K562 (cell line): ENCODE measurements around the gene ACOT7. TPM values are rescaled to one million over a fixed set of nuclear protein-coding genes. Genes with fewer than 3 reads are reported as not detected.
A peak's percentile ranks its signal among the peaks of the same experiment; 100 is the strongest.

Experiments used
- ATAC-seq: fragments of 200-7000 bp; cut with Tn5 transposase; 3 replicates; pipeline ENCODE4 v1.9.1; 2020; ENCODE audit warnings: moderate library complexity
- BruUV-seq: library from RNA; stranded (reverse); fragments of 400-500 nt; replicated peaks from 2 replicates; lab custom pipeline; 2021; lab: Mats Ljungman, UMichigan
- CTCF ChIA-PET: fragments of 300-600 bp; formaldehyde crosslinking; extraction: SDS; loops from one replicate; lab custom pipeline; 2021; ENCODE audit warnings: low intra/inter-chr PET ratio; lab: Yijun Ruan, JAX
- POLR2A ChIA-PET: fragments of 300-600, 350-650 bp; sonication (Branson Sonifier 250); formaldehyde crosslinking; extraction: SDS; loops from one replicate; lab custom pipeline; 2021; ENCODE audit warnings: antibody characterized with exemption, inconsistent platforms; lab: Yijun Ruan, JAX
- DNase-seq, 4 experiments: peaks; one replicate each; pipeline versions ENCODE4 v3.0.0 to v3.0.0-alpha.2; 2011 to 2018; ENCODE audit warnings: low spot score in 3 of 4, mixed read lengths in 3 of 4; ENCODE audit errors: extremely low read depth in 1 of 4
- FAIRE-seq: peaks from 2 replicates; lab custom pipeline; 2011; peaks lifted over from hg19 to GRCh38; lab: Jason Lieb, UNC
- H2AFZ ChIP-seq: 2 replicates; pipeline ENCODE4 v1.6.0; 2011; ENCODE audit warnings: low read depth, low read length, control low read depth, inconsistent platforms
- H3K27ac ChIP-seq: fragments of 200-600 bp; 3 replicates; pipeline ENCODE4 v1.8.0; 2011; ENCODE audit warnings: low read depth, mild to moderate bottlenecking, control low read depth, inconsistent platforms, low read length, moderate library complexity, mixed read lengths; ENCODE audit errors: extremely low read depth
- H3K27me3 ChIP-seq, 2 experiments: fragments of 300-600 bp in 1 of 2; 2 replicates in 1 of 2; 3 replicates in 1 of 2; pipeline versions ENCODE4 v1.6.0 to v1.8.0; 2011; ENCODE audit warnings: inconsistent platforms in 2 of 2, low read length in 2 of 2, mild to moderate bottlenecking in 1 of 2, mixed read lengths in 1 of 2, moderate library complexity in 1 of 2; ENCODE audit not compliant: control insufficient read depth in 2 of 2, insufficient read depth in 2 of 2
- H3K36me3 ChIP-seq: fragments of 300-600 bp; 3 replicates; pipeline ENCODE4 v1.8.0; 2011; ENCODE audit warnings: mild to moderate bottlenecking, low read length, inconsistent platforms; ENCODE audit not compliant: control insufficient read depth, insufficient read depth
- H3K4me1 ChIP-seq, 2 experiments: fragments of 200-600 bp in 1 of 2; replicated peaks in 1 of 2; 2 replicates in 1 of 2; 3 replicates in 1 of 2; pipeline versions ENCODE4 v1.5.1 to v1.8.0; 2011; ENCODE audit warnings: inconsistent platforms in 2 of 2, low read length in 2 of 2, mild to moderate bottlenecking in 1 of 2, mixed read lengths in 1 of 2, moderate library complexity in 1 of 2; ENCODE audit not compliant: control insufficient read depth in 2 of 2, insufficient read depth in 2 of 2
- H3K4me2 ChIP-seq: 2 replicates; pipeline ENCODE4 v1.6.1; 2011; ENCODE audit warnings: low read length, control low read depth, inconsistent platforms, mixed read lengths; ENCODE audit not compliant: insufficient read depth
- H3K4me3 ChIP-seq: fragments of 200-600 bp; sonication (generic), shearing (Covaris generic); 2 replicates; pipeline ENCODE4 v1.5.1; 2016; ENCODE audit warnings: control low read depth, inconsistent platforms
- H3K79me2 ChIP-seq: fragments of 200-600 bp; 3 replicates; pipeline ENCODE4 v1.8.0; 2011; ENCODE audit warnings: low read length, inconsistent platforms; ENCODE audit not compliant: control insufficient read depth, insufficient read depth
- H3K9ac ChIP-seq, 2 experiments: 2 replicates each; pipeline versions ENCODE4 v1.6.0 to v1.6.1; 2011; ENCODE audit warnings: low read depth in 2 of 2, low read length in 2 of 2, control low read depth in 1 of 2, inconsistent platforms in 1 of 2, mild to moderate bottlenecking in 1 of 2, mixed read lengths in 1 of 2; ENCODE audit not compliant: insufficient read depth in 1 of 2
- H3K9me1 ChIP-seq: one replicate; pipeline ENCODE4 v1.6.0; 2011; ENCODE audit warnings: inconsistent platforms, mild to moderate bottlenecking, low read length, moderate library complexity; ENCODE audit not compliant: control insufficient read depth, insufficient read depth
- H3K9me3 ChIP-seq: replicated peaks from 2 replicates; pipeline ENCODE4 v1.5.1; 2011; ENCODE audit warnings: low read depth, low read length, inconsistent platforms; ENCODE audit not compliant: control insufficient read depth, insufficient read depth
- H4K20me1 ChIP-seq: replicated peaks from 2 replicates; pipeline ENCODE4 v1.6.1; 2011; ENCODE audit warnings: low read length, inconsistent platforms, mixed read lengths; ENCODE audit not compliant: control insufficient read depth, insufficient read depth
- EGR1 ChIP-seq: fragments of 450-650 bp; conservative IDR thresholded peaks from 2 replicates; pipeline ENCODE4 v1.6.1; 2017; ENCODE audit warnings: mild to moderate bottlenecking
- HNRNPLL ChIP-seq: fragments of 200-400 bp; formaldehyde crosslinking; IDR thresholded peaks from 2 replicates; pipeline ENCODE4 v1.6.1; 2017; ENCODE audit warnings: low read length, low read depth, mild to moderate bottlenecking; ENCODE audit not compliant: poor library complexity, severe bottlenecking
- KDM5B ChIP-seq: fragments of 200-600 bp; sonication (generic); IDR thresholded peaks from 2 replicates; pipeline ENCODE4 v1.6.1; 2012; ENCODE audit warnings: low read depth, mild to moderate bottlenecking, moderate library complexity, low read length, control low read depth, inconsistent platforms; ENCODE audit not compliant: insufficient replicate concordance
- MAZ ChIP-seq, 2 experiments: fragments of 450-650 bp in 1 of 2; sonication (generic) in 1 of 2; formaldehyde crosslinking; IDR thresholded peaks in 1 of 2; conservative IDR thresholded peaks in 1 of 2; 2 replicates each; pipeline versions ENCODE4 v1.4.0 to v1.5.0; 2020; ENCODE audit warnings: mild to moderate bottlenecking in 1 of 2, missing genetic modification reagents in 1 of 2
- MLX ChIP-seq, 2 experiments: fragments of 450-650 bp in 1 of 2; sonication (generic) in 1 of 2; formaldehyde crosslinking; conservative IDR thresholded peaks; 2 replicates each; pipeline versions ENCODE4 v1.4.0 to v1.8.1; 2020 to 2022; ENCODE audit warnings: mild to moderate bottlenecking in 1 of 2, missing genetic modification reagents in 1 of 2
- PHB ChIP-seq: fragments of 250-450 bp; sonication (Bioruptor Pico); IDR thresholded peaks from 2 replicates; pipeline ENCODE4 v1.5.0; 2021
- POLR2B ChIP-seq: fragments of 450-650 bp; IDR thresholded peaks from 2 replicates; pipeline ENCODE4 v1.6.1; 2018; ENCODE audit warnings: low read depth; ENCODE audit not compliant: partially characterized antibody
- SMC3 ChIP-seq: conservative IDR thresholded peaks from 2 replicates; pipeline ENCODE4 v1.6.1; 2011; ENCODE audit warnings: low read depth, low read length, improper control_type of control experiment; ENCODE audit not compliant: insufficient read depth
- SP1 ChIP-seq: sonication (generic); formaldehyde crosslinking; IDR thresholded peaks from 2 replicates; pipeline ENCODE4 v1.8.1; 2022; ENCODE audit warnings: mild to moderate bottlenecking, missing genetic modification reagents
- ZBTB7A ChIP-seq: IDR thresholded peaks from 2 replicates; pipeline ENCODE4 v1.6.1; 2011; ENCODE audit warnings: low read depth, mild to moderate bottlenecking, low read length, moderate library complexity, borderline replicate concordance; ENCODE audit not compliant: control insufficient read depth
- WGBS: fragments of 100-300 bp; shearing (Covaris generic); methylation state at CpG from one replicate; pipeline ENCODE4 v1.1.6; 2016; ENCODE audit warnings: low coverage, mixed read lengths; ENCODE audit not compliant: insufficient coverage; ENCODE audit errors: missing lambda C conversion rate; 5-methylcytosine and 5-hydroxymethylcytosine counted together
- in situ Hi-C: fragments of 300-500 bp; cut with MboI; formaldehyde crosslinking; loops from 4 replicates; pipeline ENCODE4 v1.15.0; 2018; ENCODE audit warnings: inconsistent platforms, mixed read lengths
- intact Hi-C: fragments of 100-400 bp; cut with micrococcal nuclease; formaldehyde crosslinking; loops from 2 replicates; pipeline ENCODE4 v1.14.2; 2022
- polyA plus RNA-seq, 8 experiments: library from polyadenylated mRNA; depleted of rRNA in 4 of 8; stranded (reverse) in 5 of 8; unstranded in 3 of 8; fragments of >200 nt; fragmentation: Nextera tagmentation in 2 of 8; fragmentation: Illumina TruSeq in 1 of 8; extraction: Ambion mirVana in 2 of 8; extraction: Trizol in 1 of 8; gene quantifications; 2 replicates each; pipeline versions ENCODE4 v1.2.1 to v1.2.3, GENCODE V29; 2011 to 2014; ENCODE audit warnings: inconsistent platforms in 1 of 8, missing spikeins in 1 of 8
- total RNA-seq, 7 experiments: library from RNA; depleted of rRNA in 6 of 7; stranded (reverse); fragments of >200 nt in 6 of 7; fragmentation: Illumina TruSeq in 2 of 7; extraction: Trizol in 2 of 7; gene quantifications; 2 replicates each; pipeline versions ENCODE4 v1.2.1 to v1.2.3, GENCODE V29; 2011 to 2021; ENCODE audit warnings: low replicate concordance in 1 of 7
- TF ChIP-seq, protein P1 (sequence below): fragments of 450-650 bp; IDR thresholded peaks from 2 replicates; pipeline ENCODE4 v1.6.1; 2016; ENCODE audit warnings: antibody characterized with exemption
- TF ChIP-seq, protein P2 (sequence below): sonication (generic); formaldehyde crosslinking; IDR thresholded peaks from 2 replicates; pipeline ENCODE4 v1.8.1; 2023; ENCODE audit warnings: mild to moderate bottlenecking, missing genetic modification reagents
- TF ChIP-seq, protein P3 (sequence below): sonication (generic); formaldehyde crosslinking; IDR thresholded peaks from 2 replicates; pipeline ENCODE4 v1.8.1; 2023; ENCODE audit warnings: mild to moderate bottlenecking, missing genetic modification reagents

The ACOT7 gene
- total and polyA plus RNA-seq, 9 of the 15 experiments (the other 6 are each of a cell fraction or from before 2014, with no cell fraction given): 7.0 to 92.6 (median 37.2) TPM

DNA sequence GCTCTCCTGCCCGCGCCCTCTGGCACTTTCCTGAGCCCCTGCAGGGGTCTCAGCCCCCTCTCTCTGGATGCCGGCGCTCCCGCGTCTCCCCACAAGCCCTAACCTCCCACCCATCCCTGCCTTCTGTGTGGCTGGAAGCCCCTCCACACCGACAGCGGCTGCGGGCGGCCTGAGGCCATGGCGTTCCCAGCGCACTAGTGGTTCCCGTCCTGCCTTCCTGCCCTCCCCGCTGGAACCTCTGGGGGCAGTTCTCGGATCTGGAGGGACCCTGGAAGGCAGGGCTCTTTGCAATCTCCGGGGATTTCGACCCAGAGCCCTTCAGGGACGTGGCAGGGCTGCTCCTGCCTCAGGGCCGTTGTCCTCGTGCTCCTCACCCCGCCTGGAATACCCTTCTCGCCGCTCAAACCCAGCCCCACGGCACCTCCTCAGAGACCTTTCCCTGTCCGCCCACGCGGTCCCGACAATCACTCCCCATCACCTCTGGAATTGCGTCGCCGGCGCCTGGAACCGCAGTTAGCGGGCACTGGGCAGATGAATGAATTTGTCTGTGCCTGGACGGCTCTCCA lies 30.5 kb upstream of the ACOT7 start:
- ChIA-PET POLR2A (interaction anchor here (0.6 to 2.2 kb wide), 5 partner anchors 8 to 224 kb away, joined by 3 to 11 read pairs (median 3); no protein-coding TSS in a partner anchor), CTCF (interaction anchor here (0.6 to 1.5 kb wide), 3 partner anchors 13 to 61 kb away, joined by 3 to 9 read pairs (median 5); no protein-coding TSS in a partner anchor)
- 7% methylated on average over 35 of the region's 35 CpGs for WGBS
- Histone ChIP-seq H4K20me1 (peaks cover 46% of the 10 kb centered on the region; the same call in 1 of the 2 replicates), H3K36me3 (no peaks in the 10 kb centered on the region), H3K27ac (no peak overlapping the region), H3K4me2 (peak overlapping the region; percentile 67), H3K4me3 (no peak overlapping the region), H3K9me3 (no peaks in the 10 kb centered on the region), H3K27me3 (peaks cover 27 to 57% of the 10 kb centered on the region in 2 experiments; a peak in 4 of 5 replicates), H3K9ac (peak overlapping the region in 1 of 2 experiments; percentile 66; a peak in 3 of 4 replicates), H2AFZ (peak overlapping the region; percentile 63), H3K4me1 (peaks cover 39 to 77% of the 10 kb centered on the region in 2 experiments), H3K9me1 (no peaks in the 10 kb centered on the region), H3K79me2 (no peaks in the 10 kb centered on the region)
- DNase-seq (peak in 2 of 4 experiments; percentile 43 to 47), ATAC-seq (peak; percentile 7), FAIRE-seq (no peak)
- in situ Hi-C loops: no loop called here
- BruUV-seq: no TSS peak
- intact Hi-C loops: loop anchor here (1.0 kb wide), 1 partner anchor 14 kb away; no protein-coding TSS in a partner anchor
- TF ChIP-seq HNRNPLL (peak; percentile 96), POLR2B (no peak), ZBTB7A (peak; percentile 27; the same call in 1 of the 2 replicates), EGR1 (peak; percentile 82), KDM5B (peak; percentile 8), MAZ (CRISPR knock-in tag; conservative IDR thresholded peaks at IDR 0.05 in 1 of 2, IDR thresholded peaks at IDR 0.05 in 1 of 2) (peak in 1 of 2 experiments; percentile 18; a peak in 1 of 4 replicates), PHB (CRISPR knock-in tag) (peak; percentile 25; the same call in 1 of the 2 replicates), MLX (CRISPR knock-in tag; conservative IDR thresholded peaks at IDR 0.05) (0 out of 4 replicates have a peak, but pooled peaks of 1 of the 2 experiments have one; percentile 28), SMC3 (0 out of 2 replicates have a peak, but pooled peaks have one; percentile 5), SP1 (CRISPR knock-in tag) (peak; percentile 10; the same call in 1 of the 2 replicates)
- TF ChIP-seq, protein P1, sequence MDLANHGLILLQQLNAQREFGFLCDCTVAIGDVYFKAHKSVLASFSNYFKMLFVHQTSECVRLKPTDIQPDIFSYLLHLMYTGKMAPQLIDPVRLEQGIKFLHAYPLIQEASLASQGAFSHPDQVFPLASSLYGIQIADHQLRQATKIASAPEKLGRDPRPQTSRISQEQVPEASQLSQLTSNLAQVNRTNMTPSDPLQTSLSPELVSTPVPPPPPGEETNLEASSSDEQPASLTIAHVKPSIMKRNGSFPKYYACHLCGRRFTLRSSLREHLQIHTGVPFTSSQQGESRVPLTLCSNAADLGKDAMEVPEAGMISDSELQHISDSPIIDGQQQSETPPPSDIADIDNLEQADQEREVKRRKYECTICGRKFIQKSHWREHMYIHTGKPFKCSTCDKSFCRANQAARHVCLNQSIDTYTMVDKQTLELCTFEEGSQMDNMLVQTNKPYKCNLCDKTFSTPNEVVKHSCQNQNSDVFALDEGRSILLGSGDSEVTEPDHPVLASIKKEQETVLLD: no peak
- TF ChIP-seq, protein P2, sequence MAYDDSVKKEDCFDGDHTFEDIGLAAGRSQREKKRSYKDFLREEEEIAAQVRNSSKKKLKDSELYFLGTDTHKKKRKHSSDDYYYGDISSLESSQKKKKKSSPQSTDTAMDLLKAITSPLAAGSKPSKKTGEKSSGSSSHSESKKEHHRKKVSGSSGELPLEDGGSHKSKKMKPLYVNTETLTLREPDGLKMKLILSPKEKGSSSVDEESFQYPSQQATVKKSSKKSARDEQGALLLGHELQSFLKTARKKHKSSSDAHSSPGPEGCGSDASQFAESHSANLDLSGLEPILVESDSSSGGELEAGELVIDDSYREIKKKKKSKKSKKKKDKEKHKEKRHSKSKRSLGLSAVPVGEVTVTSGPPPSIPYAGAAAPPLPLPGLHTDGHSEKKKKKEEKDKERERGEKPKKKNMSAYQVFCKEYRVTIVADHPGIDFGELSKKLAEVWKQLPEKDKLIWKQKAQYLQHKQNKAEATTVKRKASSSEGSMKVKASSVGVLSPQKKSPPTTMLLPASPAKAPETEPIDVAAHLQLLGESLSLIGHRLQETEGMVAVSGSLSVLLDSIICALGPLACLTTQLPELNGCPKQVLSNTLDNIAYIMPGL: 0 out of 2 replicates have a peak, but pooled peaks have one; percentile 31
- TF ChIP-seq, protein P3, sequence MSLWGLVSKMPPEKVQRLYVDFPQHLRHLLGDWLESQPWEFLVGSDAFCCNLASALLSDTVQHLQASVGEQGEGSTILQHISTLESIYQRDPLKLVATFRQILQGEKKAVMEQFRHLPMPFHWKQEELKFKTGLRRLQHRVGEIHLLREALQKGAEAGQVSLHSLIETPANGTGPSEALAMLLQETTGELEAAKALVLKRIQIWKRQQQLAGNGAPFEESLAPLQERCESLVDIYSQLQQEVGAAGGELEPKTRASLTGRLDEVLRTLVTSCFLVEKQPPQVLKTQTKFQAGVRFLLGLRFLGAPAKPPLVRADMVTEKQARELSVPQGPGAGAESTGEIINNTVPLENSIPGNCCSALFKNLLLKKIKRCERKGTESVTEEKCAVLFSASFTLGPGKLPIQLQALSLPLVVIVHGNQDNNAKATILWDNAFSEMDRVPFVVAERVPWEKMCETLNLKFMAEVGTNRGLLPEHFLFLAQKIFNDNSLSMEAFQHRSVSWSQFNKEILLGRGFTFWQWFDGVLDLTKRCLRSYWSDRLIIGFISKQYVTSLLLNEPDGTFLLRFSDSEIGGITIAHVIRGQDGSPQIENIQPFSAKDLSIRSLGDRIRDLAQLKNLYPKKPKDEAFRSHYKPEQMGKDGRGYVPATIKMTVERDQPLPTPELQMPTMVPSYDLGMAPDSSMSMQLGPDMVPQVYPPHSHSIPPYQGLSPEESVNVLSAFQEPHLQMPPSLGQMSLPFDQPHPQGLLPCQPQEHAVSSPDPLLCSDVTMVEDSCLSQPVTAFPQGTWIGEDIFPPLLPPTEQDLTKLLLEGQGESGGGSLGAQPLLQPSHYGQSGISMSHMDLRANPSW (CRISPR knock-in tag): 0 out of 2 replicates have a peak, but pooled peaks have one; percentile 59
